D721Med (cell line): ENCODE results near the gene ITIH2.

Experiments
- DNase-seq: peaks from one replicate; pipeline ENCODE4 v3.0.0; 2011; ENCODE audit warnings: low spot score; ENCODE audit not compliant: insufficient read length
- FAIRE-seq: peaks from 2 replicates; lab custom pipeline; 2011; peaks lifted over from hg19 to GRCh38; lab: Jason Lieb, UNC
- TF ChIP-seq, protein P1 (sequence below): IDR thresholded peaks from 2 replicates; pipeline ENCODE4 v1.5.1; 2012; ENCODE audit warnings: mild to moderate bottlenecking, control low read depth; ENCODE audit not compliant: insufficient read depth; ENCODE audit errors: missing control alignments

The ITIH2 gene

DNA sequence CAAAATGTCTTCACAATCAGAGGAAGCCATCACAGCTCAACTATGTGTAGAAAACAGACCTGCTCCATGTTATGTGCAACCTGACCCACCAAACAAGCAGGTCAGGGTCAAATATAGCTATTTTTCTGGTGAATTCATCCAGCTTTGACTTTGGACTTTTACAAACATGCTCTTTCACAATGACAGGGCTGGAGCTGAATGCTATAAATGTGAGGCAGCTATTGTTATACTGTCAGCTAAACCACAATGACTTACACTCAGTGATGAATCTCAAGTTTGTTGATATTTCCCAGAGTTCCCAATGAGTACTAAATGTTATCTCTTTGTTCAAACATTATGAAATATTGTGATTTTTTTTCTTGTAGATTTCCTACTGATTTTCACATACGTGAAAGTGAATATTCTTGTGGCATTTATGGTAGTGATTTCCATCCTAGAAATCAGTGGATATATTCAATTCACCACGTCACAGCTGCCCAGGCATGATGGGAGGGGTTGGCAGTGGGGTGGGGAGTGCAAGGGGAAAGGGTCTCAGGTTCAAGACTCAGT lies 2.5 kb upstream of the ITIH2 start:
- TF ChIP-seq, protein P1, sequence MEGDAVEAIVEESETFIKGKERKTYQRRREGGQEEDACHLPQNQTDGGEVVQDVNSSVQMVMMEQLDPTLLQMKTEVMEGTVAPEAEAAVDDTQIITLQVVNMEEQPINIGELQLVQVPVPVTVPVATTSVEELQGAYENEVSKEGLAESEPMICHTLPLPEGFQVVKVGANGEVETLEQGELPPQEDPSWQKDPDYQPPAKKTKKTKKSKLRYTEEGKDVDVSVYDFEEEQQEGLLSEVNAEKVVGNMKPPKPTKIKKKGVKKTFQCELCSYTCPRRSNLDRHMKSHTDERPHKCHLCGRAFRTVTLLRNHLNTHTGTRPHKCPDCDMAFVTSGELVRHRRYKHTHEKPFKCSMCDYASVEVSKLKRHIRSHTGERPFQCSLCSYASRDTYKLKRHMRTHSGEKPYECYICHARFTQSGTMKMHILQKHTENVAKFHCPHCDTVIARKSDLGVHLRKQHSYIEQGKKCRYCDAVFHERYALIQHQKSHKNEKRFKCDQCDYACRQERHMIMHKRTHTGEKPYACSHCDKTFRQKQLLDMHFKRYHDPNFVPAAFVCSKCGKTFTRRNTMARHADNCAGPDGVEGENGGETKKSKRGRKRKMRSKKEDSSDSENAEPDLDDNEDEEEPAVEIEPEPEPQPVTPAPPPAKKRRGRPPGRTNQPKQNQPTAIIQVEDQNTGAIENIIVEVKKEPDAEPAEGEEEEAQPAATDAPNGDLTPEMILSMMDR = no peak
- FAIRE-seq (no peak), DNase-seq (no peak)

DNA sequence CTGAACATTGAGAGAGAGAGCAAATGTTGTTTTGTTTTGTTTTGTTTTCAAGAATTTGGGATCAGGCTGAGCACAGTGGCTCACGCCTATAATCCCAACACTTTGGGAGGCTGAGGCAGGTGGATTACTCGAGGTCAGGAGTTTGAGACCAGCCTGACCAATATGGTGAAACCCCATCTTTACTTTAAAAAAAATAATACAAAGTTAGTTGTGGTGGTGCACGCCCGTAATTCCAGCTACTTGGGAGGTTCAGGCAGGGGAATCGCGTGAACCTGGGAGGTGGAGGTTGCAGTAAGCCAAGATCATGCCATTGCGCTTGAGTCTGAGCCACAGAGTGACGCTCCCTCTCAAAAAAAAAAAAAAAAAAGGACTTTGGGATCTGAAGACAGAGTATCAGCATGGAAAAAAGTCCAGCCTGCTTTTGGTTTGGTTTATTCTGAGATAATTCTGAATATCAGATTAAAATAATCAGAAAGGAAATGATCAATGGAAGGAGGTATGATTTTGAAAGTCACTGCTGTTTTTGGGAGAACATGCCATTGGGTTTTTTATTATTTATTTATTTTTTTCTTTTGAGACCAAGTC lies 1.9 kb upstream of the ITIH2 start:
- TF ChIP-seq, protein P1 = no peak
- no peak for FAIRE-seq
- no peak for DNase-seq

DNA sequence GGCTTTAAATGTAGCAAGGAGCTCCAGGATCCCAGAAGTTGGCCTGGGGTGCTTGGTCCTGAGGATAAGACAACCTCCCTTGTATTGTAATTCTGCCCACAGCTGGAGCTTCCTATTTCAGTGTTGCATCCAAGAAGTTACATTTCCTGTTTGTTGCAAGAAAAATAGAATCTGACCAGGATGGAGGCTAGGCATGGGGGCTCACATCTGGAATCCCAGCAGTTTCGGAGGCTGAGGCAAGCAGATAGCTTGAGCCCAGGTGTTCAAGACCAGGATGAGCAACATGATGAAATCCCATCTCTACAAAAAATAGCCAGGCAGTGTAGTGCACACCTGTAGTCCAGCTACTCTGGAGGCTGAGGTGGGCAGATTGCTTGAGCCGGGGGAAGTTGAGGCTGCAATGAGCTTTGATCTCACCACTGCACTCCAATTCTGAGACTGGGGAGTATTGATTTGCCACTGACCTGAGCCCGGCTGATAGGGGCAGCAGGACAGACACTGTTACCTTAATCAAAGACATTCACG lies 766 bp upstream of the ITIH2 start:
- FAIRE-seq (no peak), DNase-seq (no peak)
- TF ChIP-seq, protein P1 = no peak

DNA sequence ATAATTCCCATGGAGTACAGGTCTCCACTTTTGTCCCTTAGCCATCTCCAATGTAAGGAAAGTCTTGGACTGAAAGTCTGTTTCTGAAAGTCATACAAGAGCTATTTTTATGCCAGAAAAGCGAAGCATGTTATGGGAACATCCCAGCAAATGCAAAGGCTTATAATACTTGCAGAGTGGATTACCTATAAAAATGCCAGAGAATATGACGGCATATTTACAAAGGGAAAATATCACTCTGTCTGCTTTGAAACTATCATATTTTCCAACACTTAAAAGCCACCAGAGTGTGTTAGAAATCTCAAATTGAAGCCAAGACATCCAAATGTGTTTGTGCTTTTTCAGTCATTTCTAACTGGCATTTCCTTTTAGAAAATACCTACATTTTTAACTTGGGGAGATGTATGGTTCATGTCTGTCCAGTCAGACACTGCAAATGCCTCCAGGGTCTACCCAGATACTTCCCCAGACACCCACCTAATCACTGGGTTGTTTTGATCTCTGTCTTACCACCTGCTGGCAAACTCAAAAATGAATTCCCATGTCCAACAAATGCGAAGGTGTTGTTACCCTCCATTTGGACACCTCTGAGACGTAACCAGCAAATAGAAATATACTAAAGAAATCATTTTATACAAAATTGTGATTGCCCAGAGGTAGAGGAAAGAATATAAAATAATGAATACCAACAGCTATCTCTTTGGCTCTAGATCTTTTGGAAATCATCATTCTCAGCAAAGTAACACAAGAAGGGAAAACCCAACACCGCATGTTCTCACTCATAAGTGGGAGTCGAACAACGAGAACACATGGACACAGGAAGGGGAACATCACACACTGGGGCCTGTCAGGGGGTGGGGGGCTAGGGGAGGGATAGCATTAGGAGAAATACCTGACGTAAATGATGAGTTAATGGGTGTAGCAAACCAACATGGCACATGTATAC lies 1.2 kb downstream of the ITIH2 start:
- TF ChIP-seq, protein P1 = no peak
- DNase-seq (no peak), FAIRE-seq (no peak)

DNA sequence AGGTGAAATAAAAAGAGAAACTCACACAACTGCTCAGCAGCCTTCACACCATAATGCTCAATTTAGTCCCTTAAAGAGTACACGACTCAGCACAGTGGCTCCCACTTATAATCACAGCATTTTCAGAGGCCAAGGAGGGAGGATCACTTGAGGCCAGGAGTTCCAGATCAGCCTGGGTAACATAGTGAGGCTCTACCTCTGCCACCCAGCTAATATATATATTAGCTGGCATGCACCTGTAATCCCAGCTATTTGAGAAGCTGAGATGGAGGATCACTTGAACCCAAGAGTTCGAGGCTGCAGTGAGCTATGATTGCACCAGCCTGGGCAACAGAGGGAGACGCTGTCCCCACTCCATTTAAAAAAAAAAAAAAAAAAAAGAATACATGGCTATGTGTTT lies 2.2 kb downstream of the ITIH2 start:
- TF ChIP-seq, protein P1 = no peak
- DNase-seq (no peak), FAIRE-seq (no peak)

DNA sequence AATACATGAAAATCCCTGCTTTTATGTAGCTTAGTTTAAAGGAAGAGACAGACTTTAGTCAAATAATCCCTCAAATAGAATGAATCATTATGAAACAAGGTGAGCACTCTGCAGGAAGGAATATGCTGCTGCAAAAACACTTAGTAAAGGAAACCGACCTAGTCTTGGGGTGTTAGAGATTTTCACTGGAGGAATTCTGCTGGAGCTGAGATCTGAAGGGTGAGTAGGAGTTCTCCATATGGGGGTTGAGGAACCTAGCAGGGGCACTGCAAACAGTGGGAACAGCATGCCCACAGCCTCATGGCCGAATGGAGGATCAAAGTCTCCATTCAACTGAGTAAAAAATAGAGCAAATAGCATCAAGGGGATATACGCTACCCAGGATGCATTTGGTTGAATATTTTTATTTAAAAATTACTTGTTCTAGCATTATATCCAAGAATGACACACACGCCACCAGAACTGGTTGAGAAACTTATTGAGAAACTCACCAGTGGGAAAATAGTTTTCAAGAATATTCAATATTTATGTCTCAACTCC lies 3.5 kb downstream of the ITIH2 start:
- no peak for DNase-seq
- no peak for FAIRE-seq
- TF ChIP-seq, protein P1 = no peak
